DND-41 (cell line): ENCODE data around the gene SSTR3.

ENCODE experiments used
- ATAC-seq: fragments of 200-7000 bp; cut with Tn5 transposase; 3 replicates; pipeline ENCODE4 v1.9.1; 2021; ENCODE audit warnings: low read depth; ENCODE audit not compliant: insufficient read depth
- DNase-seq: peaks from one replicate; pipeline ENCODE4 v3.0.0-alpha.2; 2020
- H2AFZ ChIP-seq: 2 replicates; pipeline ENCODE4 v1.6.0; 2012; ENCODE audit warnings: low read depth, low read length
- H3K27ac ChIP-seq: 2 replicates; pipeline ENCODE4 v1.5.1; 2012; ENCODE audit warnings: low read length, inconsistent platforms
- H3K27me3 ChIP-seq: fragments of 200-600 bp; sonication (generic); 2 replicates; pipeline ENCODE4 v1.6.0; 2012; ENCODE audit warnings: low read length, mild to moderate bottlenecking, inconsistent platforms; ENCODE audit not compliant: insufficient read depth, poor library complexity
- H3K36me3 ChIP-seq: 2 replicates; pipeline ENCODE4 v1.5.1; 2012; ENCODE audit warnings: low read length, inconsistent platforms; ENCODE audit not compliant: insufficient read depth
- H3K4me1 ChIP-seq: 2 replicates; pipeline ENCODE4 v1.5.1; 2012; ENCODE audit warnings: mild to moderate bottlenecking, low read length; ENCODE audit not compliant: insufficient read depth
- H3K4me2 ChIP-seq: 2 replicates; pipeline ENCODE4 v1.6.0; 2012; ENCODE audit warnings: mild to moderate bottlenecking, moderate library complexity, low read length, inconsistent platforms; ENCODE audit not compliant: insufficient read depth
- H3K4me3 ChIP-seq, 2 experiments: fragments of 200-600 bp in 1 of 2; shearing (Covaris generic) in 1 of 2; 2 replicates each; pipeline ENCODE4 v1.5.1; 2012 to 2016; ENCODE audit warnings: inconsistent platforms in 2 of 2, low read length in 2 of 2, mild to moderate bottlenecking in 2 of 2, low read depth in 1 of 2, moderate library complexity in 1 of 2
- H3K79me2 ChIP-seq: 2 replicates; pipeline ENCODE4 v1.6.0; 2012; ENCODE audit warnings: low read length, inconsistent platforms; ENCODE audit not compliant: insufficient read depth
- H3K9ac ChIP-seq: 2 replicates; pipeline ENCODE4 v1.6.0; 2012; ENCODE audit warnings: low read depth, mild to moderate bottlenecking, inconsistent platforms, low read length, moderate library complexity
- H3K9me3 ChIP-seq: 2 replicates; pipeline ENCODE4 v1.5.1; 2012; ENCODE audit warnings: low read length, moderate library complexity, mild to moderate bottlenecking, inconsistent platforms; ENCODE audit not compliant: insufficient read depth, severe bottlenecking
- H4K20me1 ChIP-seq: 2 replicates; pipeline ENCODE4 v1.6.0; 2012; ENCODE audit warnings: low read length; ENCODE audit not compliant: insufficient read depth
- EZH2 ChIP-seq: IDR thresholded peaks from 3 replicates; pipeline ENCODE4 v1.6.1; 2012; ENCODE audit warnings: borderline replicate concordance, low read depth, mild to moderate bottlenecking, moderate library complexity, low read length, inconsistent platforms; ENCODE audit not compliant: severe bottlenecking
- TF ChIP-seq, protein P1 (sequence below): IDR thresholded peaks from 2 replicates; pipeline ENCODE4 v1.5.1; 2012; ENCODE audit warnings: borderline replicate concordance, low read length, moderate library complexity, mild to moderate bottlenecking; ENCODE audit not compliant: poor library complexity, severe bottlenecking; ENCODE audit errors: extremely low read depth

SSTR3 gene

DNA sequence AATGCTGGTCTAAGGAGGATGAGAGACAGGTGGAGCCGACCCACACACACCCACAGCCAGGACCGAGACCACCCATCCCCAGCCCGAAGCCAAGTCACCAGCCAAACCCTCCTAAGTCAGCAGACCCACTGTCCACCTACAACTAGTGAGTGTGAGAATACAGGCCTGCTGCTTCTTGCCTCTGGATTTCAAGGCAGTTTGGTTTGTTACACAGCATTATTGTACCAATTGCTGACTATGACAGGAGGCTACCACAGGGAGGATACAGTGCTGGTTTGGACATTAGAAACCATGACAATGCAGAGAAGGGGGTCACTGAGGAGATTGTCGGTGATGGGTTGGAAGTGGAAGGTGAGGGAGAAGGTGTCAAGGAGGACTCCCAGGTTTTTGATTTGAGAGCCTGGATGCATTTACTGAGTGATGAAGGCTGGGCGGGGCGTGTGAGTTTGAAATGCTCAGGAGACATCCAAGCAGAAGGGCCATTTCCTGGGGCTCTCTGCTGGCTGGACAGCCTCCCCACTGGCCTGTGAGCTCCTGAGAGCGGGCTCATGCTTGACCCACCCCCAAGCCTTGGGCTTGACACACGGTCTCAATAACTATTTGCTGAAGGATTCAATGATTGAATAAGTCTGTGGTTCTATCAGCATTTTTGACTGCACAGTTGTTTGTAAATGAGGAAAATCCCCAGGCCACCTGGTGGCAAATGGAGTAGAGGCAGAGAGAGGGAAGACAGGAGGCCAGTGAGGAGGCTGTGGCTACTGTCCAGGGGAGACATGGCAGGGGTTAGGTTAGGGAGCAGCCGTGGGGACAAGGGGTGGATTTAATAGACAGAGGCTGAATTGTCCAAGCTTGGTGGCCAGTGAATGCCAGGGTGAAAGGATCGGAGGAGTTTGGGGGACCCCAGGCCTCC, 9.4 kb upstream of the SSTR3 start:
- TF ChIP-seq, protein P1, sequence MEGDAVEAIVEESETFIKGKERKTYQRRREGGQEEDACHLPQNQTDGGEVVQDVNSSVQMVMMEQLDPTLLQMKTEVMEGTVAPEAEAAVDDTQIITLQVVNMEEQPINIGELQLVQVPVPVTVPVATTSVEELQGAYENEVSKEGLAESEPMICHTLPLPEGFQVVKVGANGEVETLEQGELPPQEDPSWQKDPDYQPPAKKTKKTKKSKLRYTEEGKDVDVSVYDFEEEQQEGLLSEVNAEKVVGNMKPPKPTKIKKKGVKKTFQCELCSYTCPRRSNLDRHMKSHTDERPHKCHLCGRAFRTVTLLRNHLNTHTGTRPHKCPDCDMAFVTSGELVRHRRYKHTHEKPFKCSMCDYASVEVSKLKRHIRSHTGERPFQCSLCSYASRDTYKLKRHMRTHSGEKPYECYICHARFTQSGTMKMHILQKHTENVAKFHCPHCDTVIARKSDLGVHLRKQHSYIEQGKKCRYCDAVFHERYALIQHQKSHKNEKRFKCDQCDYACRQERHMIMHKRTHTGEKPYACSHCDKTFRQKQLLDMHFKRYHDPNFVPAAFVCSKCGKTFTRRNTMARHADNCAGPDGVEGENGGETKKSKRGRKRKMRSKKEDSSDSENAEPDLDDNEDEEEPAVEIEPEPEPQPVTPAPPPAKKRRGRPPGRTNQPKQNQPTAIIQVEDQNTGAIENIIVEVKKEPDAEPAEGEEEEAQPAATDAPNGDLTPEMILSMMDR = no peak
- no peak for TF ChIP-seq EZH2
- Histone ChIP-seq H3K36me3 (peaks cover 32% of the 10 kb centered on the region), H3K27ac (peak overlapping the region; percentile 19), H3K9ac (no peak overlapping the region), H4K20me1 (peaks cover 10% of the 10 kb centered on the region; the same call in 1 of the 2 replicates), H3K79me2 (no peaks in the 10 kb centered on the region), H3K27me3 (no peaks in the 10 kb centered on the region), H3K4me1 (peaks cover 44% of the 10 kb centered on the region), H3K4me2 (no peak overlapping the region), H3K9me3 (no peaks in the 10 kb centered on the region), H2AFZ (no peak overlapping the region), H3K4me3 (no peak overlapping the region)
- DNase-seq (no peak), ATAC-seq (no peak)

DNA sequence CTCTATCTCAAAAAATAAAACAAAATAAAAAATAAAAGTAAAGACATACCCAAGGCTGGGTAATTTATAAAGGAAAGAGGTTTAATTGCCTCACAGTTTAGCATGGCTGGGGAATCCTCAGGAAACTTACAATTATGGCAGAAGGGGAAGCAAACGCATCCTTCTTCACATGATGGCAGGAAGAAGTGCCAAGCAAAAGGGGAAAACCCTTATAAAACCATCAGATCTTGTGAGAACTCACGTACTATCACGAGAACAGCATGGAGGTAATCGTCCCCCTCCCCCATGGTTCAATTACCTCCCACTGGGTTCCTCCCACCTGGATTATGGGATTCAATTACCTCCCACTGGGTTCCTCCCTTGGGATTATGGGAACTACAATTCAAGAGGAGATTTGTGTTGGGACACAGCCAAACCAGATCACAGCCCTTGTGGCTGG, 8.3 kb upstream of the SSTR3 start:
- H3K4me1 ChIP-seq = peaks cover 44% of the 10 kb centered on the region
- H3K9me3 ChIP-seq = no peaks in the 10 kb centered on the region
- no peak for TF ChIP-seq EZH2
- TF ChIP-seq, protein P1 = no peak
- no peaks in the 10 kb centered on the region for H3K79me2 ChIP-seq
- no peak for DNase-seq
- H3K4me3 ChIP-seq = no peak overlapping the region
- H3K27ac ChIP-seq = no peak overlapping the region
- H3K4me2 ChIP-seq = no peak overlapping the region
- peaks cover 7% of the 10 kb centered on the region; the same call in 1 of the 2 replicates for H4K20me1 ChIP-seq
- no peak overlapping the region for H3K9ac ChIP-seq
- no peak for ATAC-seq
- peaks cover 21% of the 10 kb centered on the region for H3K36me3 ChIP-seq
- H2AFZ ChIP-seq = no peak overlapping the region
- no peaks in the 10 kb centered on the region for H3K27me3 ChIP-seq

DNA sequence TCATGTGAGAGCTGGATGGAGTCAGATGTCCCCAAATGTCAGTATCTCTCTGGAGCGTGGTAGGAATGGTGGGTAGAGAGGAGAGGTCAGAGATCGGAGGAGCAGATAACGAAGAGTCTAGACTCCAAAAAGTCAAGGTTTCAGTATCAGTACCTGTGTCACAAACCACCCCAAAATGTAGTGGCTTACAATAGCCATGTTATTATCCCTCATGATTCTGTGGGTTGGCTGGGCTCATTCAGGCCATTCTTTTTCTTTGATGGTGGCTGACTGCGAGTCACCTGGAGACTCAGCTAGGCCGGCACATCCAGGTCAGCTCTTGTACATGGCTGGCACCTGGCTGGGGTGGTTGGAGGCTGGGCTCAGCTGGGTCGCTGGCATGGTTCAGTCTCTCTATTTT, 7.3 kb upstream of the SSTR3 start:
- H3K27ac ChIP-seq = peak overlapping the region; percentile 66
- H3K4me3 ChIP-seq = no peak overlapping the region
- H4K20me1 ChIP-seq = peaks cover 2% of the 10 kb centered on the region; the same call in 1 of the 2 replicates
- ATAC-seq = no peak
- H3K4me1 ChIP-seq = peaks cover 44% of the 10 kb centered on the region
- no peaks in the 10 kb centered on the region for H3K27me3 ChIP-seq
- H3K9me3 ChIP-seq = no peaks in the 10 kb centered on the region
- no peaks in the 10 kb centered on the region for H3K79me2 ChIP-seq
- no peak overlapping the region; the same call in 1 of the 2 replicates for H2AFZ ChIP-seq
- peak overlapping the region; percentile 24 for H3K4me2 ChIP-seq
- no peak for DNase-seq
- peak overlapping the region; percentile 15; the same call in 1 of the 2 replicates for H3K9ac ChIP-seq
- peaks cover 11% of the 10 kb centered on the region for H3K36me3 ChIP-seq
- TF ChIP-seq EZH2 = no peak
- TF ChIP-seq, protein P1 = no peak
